Esophagus muscularis mucosa (tissue), 4 donors: ENCODE results near the gene TANC1. TPM values are rescaled to one million over a fixed set of nuclear protein-coding genes. Genes with fewer than 3 reads are reported as not detected.

Experiments used
- DNase-seq: peaks from one replicate; pipeline ENCODE4 v3.0.0-alpha.2; 2017; ENCODE audit errors: extremely low spot score
- H3K27ac ChIP-seq, 4 donors: fragments of 200-600 bp; sonication (generic); replicated peaks in 1 of 4; 1 replicate in 3 of 4; 2 replicates in 1 of 4; pipeline ENCODE4 v1.5.1; 2016 to 2019; ENCODE audit warnings: mild to moderate bottlenecking in 1 of 4
- H3K27me3 ChIP-seq, 4 donors: fragments of 200-600 bp; sonication (generic); one replicate each; pipeline versions ENCODE4 v1.5.1 to v1.6.0; 2016 to 2019
- H3K36me3 ChIP-seq, 4 donors: fragments of 200-600 bp; sonication (generic); one replicate each; pipeline ENCODE4 v1.5.1; 2016 to 2019
- H3K4me1 ChIP-seq, 4 donors: fragments of 200-600 bp; sonication (generic); one replicate each; pipeline ENCODE4 v1.5.1; 2016 to 2019
- H3K4me3 ChIP-seq, 4 donors: fragments of 200-600 bp; sonication (generic); 1 replicate in 2 of 4; 2 replicates in 2 of 4; pipeline ENCODE4 v1.5.1; 2016 to 2019; ENCODE audit warnings: mild to moderate bottlenecking in 4 of 4, moderate library complexity in 1 of 4
- H3K9me3 ChIP-seq, 4 donors: fragments of 200-600 bp; sonication (generic); 1 replicate in 3 of 4; 2 replicates in 1 of 4; pipeline ENCODE4 v1.5.1; 2016 to 2019
- CTCF ChIP-seq, 3 experiments: fragments of 200-600 bp in 2 of 3; fragments of 450-650 bp in 1 of 3; sonication (generic) in 2 of 3; IDR thresholded peaks; one replicate each; pipeline ENCODE4 v1.5.1; 2017 to 2019; ENCODE audit warnings: antibody characterized with exemption in 3 of 3, mild to moderate bottlenecking in 2 of 3, moderate library complexity in 1 of 3
- EP300 ChIP-seq: sonication (generic); formaldehyde crosslinking; IDR thresholded peaks from one replicate; pipeline ENCODE4 v1.6.1; 2017; ENCODE audit warnings: antibody characterized with exemption
- POLR2A ChIP-seq: fragments of 450-650 bp; IDR thresholded peaks from one replicate; pipeline ENCODE4 v1.6.1; 2017; ENCODE audit warnings: antibody characterized with exemption, moderate library complexity, mild to moderate bottlenecking, low read depth
- POLR2AphosphoS5 ChIP-seq, 2 donors: sonication (generic); formaldehyde crosslinking; IDR thresholded peaks; one replicate each; pipeline ENCODE4 v1.6.1; 2017; ENCODE audit warnings: antibody characterized with exemption in 2 of 2
- WGBS: methylation state at CpG from one replicate; pipeline ENCODE4 v1.1.5; 2018; 5-methylcytosine and 5-hydroxymethylcytosine counted together
- intact Hi-C: fragments of 100-400 bp; cut with DNase I; formaldehyde crosslinking; loops from one replicate; pipeline ENCODE4 v1.15.1; 2023
- total RNA-seq, 4 donors: library from RNA; depleted of rRNA; stranded (reverse); fragments of >200 nt; gene quantifications; one replicate each; pipeline versions ENCODE4 v1.1.0 to v1.2.1, GENCODE V29; 2016

The TANC1 gene
- total RNA-seq, 4 donors from 2014 or later, result 34.3 to 54.0 (median 52.9) TPM

GRCh38 chr2:159252905-159253304 is 284.5 kb downstream of the TANC1 start:
- WGBS, result 95% methylated on average over 4 of the region's 4 CpGs
- Histone ChIP-seq H3K36me3 (peaks cover 0 to 35% (median 7%) of the 10 kb centered on the region in 4 donors), H3K27me3 (no peaks in the 10 kb centered on the region), H3K4me1 (peaks cover 14 to 19% (median 16%) of the 10 kb centered on the region in 4 donors), H3K9me3 (no peaks in the 10 kb centered on the region), H3K4me3 (no peak overlapping the region), H3K27ac (no peak overlapping the region)
- intact Hi-C loops, result no loop called here
- DNase-seq, result no peak
- no peak for TF ChIP-seq CTCF (IDR thresholded peaks at IDR 0.05)
- TF ChIP-seq POLR2AphosphoS5 (IDR thresholded peaks at IDR 0.05), result no peak
- no peak for TF ChIP-seq POLR2A
- no peak for TF ChIP-seq EP300

- Histone ChIP-seq H3K27me3 (no peaks in the 10 kb centered on the region), H3K27ac (no peak overlapping the region), H3K9me3 (no peaks in the 10 kb centered on the region), H3K4me1 (no peaks in the 10 kb centered on the region), H3K4me3 (no peak overlapping the region), H3K36me3 (peaks cover 0 to 40% (median 10%) of the 10 kb centered on the region in 4 donors)
- intact Hi-C loops, result no loop called here
- 80% methylated on average over 2 of the region's 2 CpGs for WGBS
- TF ChIP-seq POLR2AphosphoS5 (IDR thresholded peaks at IDR 0.05) (no peak), POLR2A (no peak), EP300 (no peak), CTCF (IDR thresholded peaks at IDR 0.05) (no peak)
- DNase-seq, result no peak
These were observed 287.7 kb downstream of the TANC1 start for GRCh38 chr2:159256159-159256558.

GRCh38 chr2:159262226-159262625 is 293.8 kb downstream of the TANC1 start:
- no peak for TF ChIP-seq EP300
- TF ChIP-seq POLR2AphosphoS5 (IDR thresholded peaks at IDR 0.05), result no peak
- no peak for TF ChIP-seq CTCF (IDR thresholded peaks at IDR 0.05)
- TF ChIP-seq POLR2A, result no peak
- no peak for DNase-seq
- intact Hi-C loops, result no loop called here
- Histone ChIP-seq H3K4me3 (no peak overlapping the region), H3K27me3 (no peaks in the 10 kb centered on the region), H3K27ac (no peak overlapping the region), H3K4me1 (no peaks in the 10 kb centered on the region), H3K36me3 (peaks cover 0 to 16% (median 9%) of the 10 kb centered on the region in 4 donors), H3K9me3 (no peaks in the 10 kb centered on the region)
- 90% methylated on average over 6 of the region's 6 CpGs for WGBS

- 91% methylated on average over 5 of the region's 5 CpGs for WGBS
- TF ChIP-seq EP300, result no peak
- TF ChIP-seq POLR2A, result no peak
- TF ChIP-seq POLR2AphosphoS5 (IDR thresholded peaks at IDR 0.05), result no peak
- no peak for TF ChIP-seq CTCF (IDR thresholded peaks at IDR 0.05)
- Histone ChIP-seq H3K9me3 (no peaks in the 10 kb centered on the region), H3K36me3 (peaks cover 0 to 12% (median 6%) of the 10 kb centered on the region in 4 donors), H3K27me3 (no peaks in the 10 kb centered on the region), H3K27ac (no peak overlapping the region), H3K4me1 (peaks cover 0 to under 1% (median under 1%) of the 10 kb centered on the region in 4 donors), H3K4me3 (no peak overlapping the region)
- no peak for DNase-seq
- intact Hi-C loops, result no loop called here
These were observed 294.5 kb downstream of the TANC1 start for GRCh38 chr2:159262904-159263303.

- WGBS, result 78% methylated on average over 1 of the region's 1 CpG
These were observed 296.7 kb downstream of the TANC1 start for GRCh38 chr2:159265171-159265576.

More at GRCh38 chr2:159265171-159265576, 296.7 kb downstream of the TANC1 start:
- H3K27ac ChIP-seq, result no peak overlapping the region
- no peak overlapping the region for H3K4me3 ChIP-seq
- peaks cover 0 to 7% (median 3%) of the 10 kb centered on the region in 4 donors for H3K36me3 ChIP-seq
- intact Hi-C loops, result no loop called here
- DNase-seq, result no peak
- peaks cover 0 to 10% (median 6%) of the 10 kb centered on the region in 4 donors for H3K4me1 ChIP-seq
- TF ChIP-seq CTCF (IDR thresholded peaks at IDR 0.05) (no peak), POLR2AphosphoS5 (IDR thresholded peaks at IDR 0.05) (no peak), POLR2A (no peak), EP300 (no peak)
- H3K9me3 ChIP-seq, result no peaks in the 10 kb centered on the region
- no peaks in the 10 kb centered on the region for H3K27me3 ChIP-seq
